ENCODE data around the gene COL11A2.

COL11A2 gene

DNA sequence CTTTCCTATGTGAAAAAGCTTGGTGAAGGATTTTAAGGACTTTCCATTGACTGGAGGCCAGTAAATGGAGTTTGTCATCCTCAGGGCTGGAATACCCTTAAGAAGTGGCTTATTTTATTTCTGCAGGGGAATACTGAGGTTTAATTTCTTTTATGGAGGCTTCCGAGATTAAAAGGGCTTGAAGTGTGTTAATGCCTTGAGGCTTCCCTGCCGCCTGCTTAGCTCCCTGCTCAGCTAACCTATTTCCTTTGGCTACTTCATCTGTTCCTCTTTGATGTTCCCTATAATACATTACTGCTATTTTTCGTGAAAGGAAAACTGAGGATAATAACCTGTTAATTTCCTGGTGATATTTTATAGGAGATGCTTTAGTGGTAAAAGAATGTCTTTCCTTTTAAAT lies 72.3 kb downstream of the COL11A2 start:
- in situ Hi-C loops (cut with HindIII; ENCODE audit: low sequenced_read_pairs), result no loop called here

DNA sequence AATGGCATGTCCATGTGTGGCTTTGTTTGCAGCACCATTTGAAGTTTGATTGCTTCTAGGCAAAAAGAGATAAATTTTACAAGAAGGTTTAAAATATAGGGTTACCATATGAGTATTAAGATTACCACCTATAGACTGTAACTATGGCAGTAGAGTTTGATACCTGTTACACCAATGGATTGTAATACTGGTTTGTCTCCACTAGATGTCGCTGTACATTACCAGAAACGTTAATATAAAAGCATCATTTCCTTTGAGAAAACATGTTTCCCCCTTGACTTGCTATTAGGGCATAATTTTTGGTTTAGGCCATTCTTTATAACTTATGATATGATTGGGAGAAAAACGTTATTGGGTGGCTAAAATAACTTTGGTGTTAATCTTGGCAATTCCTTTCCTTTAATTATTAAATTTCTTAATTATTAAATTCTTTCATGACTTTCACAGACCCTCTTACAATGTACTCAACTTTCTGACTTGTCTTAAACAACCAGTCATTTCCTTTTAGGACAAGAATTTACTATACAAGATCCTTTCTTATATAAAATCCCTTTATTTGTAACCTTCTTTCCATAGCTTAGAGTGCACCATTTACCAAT lies 73.6 kb downstream of the COL11A2 start:
- in situ Hi-C loops (cut with HindIII; ENCODE audit: low sequenced_read_pairs), result no loop called here

DNA sequence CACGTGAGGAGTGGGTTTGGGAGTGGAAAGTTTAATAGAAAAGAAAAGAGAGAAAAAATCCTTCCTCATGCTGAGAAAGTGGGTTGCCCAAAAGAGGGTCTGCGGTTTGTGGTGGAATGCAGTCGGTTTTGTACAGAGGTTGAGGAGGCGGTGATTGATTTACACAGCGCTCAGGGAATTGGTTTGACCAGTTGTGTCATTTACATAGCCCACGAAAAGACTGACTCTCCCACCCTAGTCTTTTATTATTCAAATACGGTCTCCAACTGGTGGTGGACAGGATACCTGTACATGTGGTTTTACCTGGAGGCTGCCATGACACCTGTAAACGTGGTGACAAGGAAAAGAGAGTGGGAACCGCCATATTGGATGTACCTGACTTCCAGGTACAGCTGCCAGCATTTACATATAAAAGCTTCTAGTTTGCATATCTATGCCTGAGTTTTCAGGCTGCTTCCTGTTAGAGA lies 74.4 kb downstream of the COL11A2 start:
- in situ Hi-C loops (cut with HindIII; ENCODE audit: low sequenced_read_pairs), result no loop called here

- in situ Hi-C loops (cut with HindIII; ENCODE audit: low sequenced_read_pairs), result no loop called here
Observed at GRCh38 chr6:33116841-33117711, 75.2 kb downstream of the COL11A2 start.

DNA sequence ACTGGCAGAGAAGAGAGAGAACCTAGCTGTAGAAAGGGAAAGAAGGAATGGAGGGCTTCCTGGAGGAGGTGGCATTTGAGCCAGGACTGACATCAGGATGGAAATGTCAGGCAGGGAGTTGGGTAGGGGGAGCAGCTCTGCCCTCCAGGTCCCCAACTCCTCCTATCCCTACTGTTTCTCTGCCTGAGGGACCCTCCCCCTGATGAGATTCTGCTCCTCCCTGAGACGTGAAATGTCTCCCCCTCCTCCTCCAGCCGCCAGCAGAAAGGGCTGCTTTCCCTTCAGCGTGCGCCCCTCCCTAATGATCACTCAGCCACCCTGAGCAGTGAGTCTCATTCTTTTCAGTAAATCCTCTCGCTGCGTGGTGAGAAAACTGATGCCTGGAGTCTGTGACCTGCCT lies 75.8 kb downstream of the COL11A2 start:
- in situ Hi-C loops (cut with HindIII; ENCODE audit: low sequenced_read_pairs), result no loop called here

DNA sequence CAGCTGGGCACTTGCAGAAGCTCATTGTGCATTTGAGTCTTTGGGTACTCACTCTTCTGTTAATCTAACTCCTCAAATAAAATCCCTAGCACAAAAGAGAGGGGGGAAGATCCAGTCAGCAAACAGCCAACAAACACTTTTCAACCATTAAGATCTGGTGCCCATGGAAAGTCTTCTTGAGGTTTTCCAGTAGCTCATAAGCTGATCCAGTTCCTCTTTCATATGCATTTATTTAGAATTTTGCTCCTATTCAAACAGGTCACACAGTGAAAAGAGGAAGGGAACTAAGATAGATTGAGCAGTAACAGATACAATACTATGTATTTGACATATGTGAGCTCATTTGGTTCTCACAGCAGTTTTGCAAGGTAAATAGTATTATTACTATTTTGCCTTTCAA lies 77.9 kb downstream of the COL11A2 start:
- in situ Hi-C loops (cut with HindIII; ENCODE audit: low sequenced_read_pairs), result no loop called here

GRCh38 chr6:33113755-33114154 lies 78.5 kb downstream of the COL11A2 start:
- in situ Hi-C loops (cut with HindIII; ENCODE audit: low sequenced_read_pairs), result no loop called here

Data from endothelial cell of hepatic sinusoid (primary cell).